Measurements from ENCODE around the gene ANAPC1. TPM values are rescaled to one million over a fixed set of nuclear protein-coding genes. Genes with fewer than 3 reads are reported as not detected.
A peak's percentile ranks its signal among the peaks of the same experiment; 100 is the strongest.
"Not testable (repeated sequence)": the region's sequence is repeated elsewhere in the genome, so short reads cannot be mapped to it uniquely, and the experiment has no call there.

ANAPC1 gene
- total RNA-seq, 1 donor from 2014 or later = 54.0 TPM

DNA sequence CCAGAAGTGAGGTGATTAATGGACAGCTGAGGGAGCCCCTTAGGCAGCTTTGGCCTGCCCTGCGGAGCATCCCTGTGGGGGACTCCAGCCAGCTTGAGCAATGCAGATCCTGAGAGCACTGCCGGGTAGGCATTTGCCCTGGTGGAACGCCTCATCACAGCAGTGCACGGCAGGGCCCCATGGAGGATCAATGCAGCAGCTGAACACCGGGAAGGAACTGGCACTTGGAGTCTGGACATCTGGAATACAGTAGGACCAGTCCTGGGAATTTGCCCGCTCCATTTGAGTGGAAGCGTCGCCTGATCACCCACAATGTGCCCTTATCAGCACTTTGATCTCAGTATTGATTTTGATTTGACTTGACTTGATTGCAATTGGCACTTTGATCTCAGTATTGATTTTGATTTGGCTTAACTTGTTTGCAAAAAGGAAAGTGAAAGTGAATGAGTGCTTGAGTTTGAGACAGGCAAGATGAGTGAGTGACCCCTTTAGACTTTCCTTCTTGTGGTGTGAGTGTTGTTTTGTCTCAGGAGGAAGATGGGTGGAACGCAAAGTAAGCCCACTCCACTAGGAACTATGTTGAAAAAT is 123.2 kb downstream of the ANAPC1 start:
- H3K4me1 Mint-ChIP-seq; H3K9me3 Mint-ChIP-seq; H3K4me3 Mint-ChIP-seq; H3K27me3 Mint-ChIP-seq (ENCODE audit: low read depth); DNase-seq (ENCODE audit: low spot score in 2 of 2, unreplicated experiment in 2 of 2); H3K27ac Mint-ChIP-seq: not testable (repeated sequence)
- H3K36me3 Mint-ChIP-seq = peaks cover 14% of the 10 kb centered on the region

DNA sequence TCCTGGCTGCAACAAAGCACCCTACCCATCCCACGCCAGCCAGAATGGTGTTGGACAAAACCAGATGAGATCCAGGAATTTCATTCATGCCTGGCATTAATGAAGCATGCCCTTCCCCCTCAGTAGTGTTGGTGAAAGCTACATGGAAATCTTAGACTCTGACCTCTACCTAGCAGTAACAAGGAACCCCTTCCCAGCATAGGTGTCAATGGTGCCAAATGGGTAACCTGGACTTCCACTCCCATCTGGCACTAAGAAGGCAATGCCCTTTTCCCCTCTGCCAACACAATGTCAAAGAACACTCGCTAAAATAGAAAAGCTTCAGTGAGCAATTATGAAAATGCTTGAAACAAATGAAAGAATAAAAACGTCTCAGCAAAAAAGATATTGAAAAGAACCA is 131.5 kb downstream of the ANAPC1 start:
- not testable (repeated sequence) for H3K36me3 Mint-ChIP-seq; H3K27ac Mint-ChIP-seq; H3K4me3 Mint-ChIP-seq; H3K4me1 Mint-ChIP-seq; H3K27me3 Mint-ChIP-seq (ENCODE audit: low read depth); H3K9me3 Mint-ChIP-seq; DNase-seq (ENCODE audit: low spot score in 2 of 2, unreplicated experiment in 2 of 2)

DNA sequence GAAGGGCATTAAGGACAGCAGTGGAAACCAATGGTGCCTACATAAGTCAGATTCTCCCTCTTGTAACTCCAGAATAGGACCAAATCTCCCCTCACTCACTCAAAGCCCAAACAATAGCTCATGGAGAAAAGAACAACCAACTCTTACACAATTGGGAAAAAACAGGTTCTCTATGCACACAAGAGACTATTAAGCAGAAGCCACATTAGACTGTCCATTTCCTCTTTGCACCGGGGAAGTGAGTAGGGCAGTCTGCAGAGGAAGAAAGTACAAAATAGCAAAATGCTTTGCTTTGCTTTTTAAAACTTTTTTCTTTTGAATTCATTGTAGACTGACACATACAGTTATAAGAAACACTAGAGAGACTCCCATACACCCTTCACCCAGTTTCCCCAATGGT is 133.4 kb downstream of the ANAPC1 start:
- H3K27me3 Mint-ChIP-seq (ENCODE audit: low read depth); H3K36me3 Mint-ChIP-seq; H3K9me3 Mint-ChIP-seq; H3K4me1 Mint-ChIP-seq; DNase-seq (ENCODE audit: low spot score in 2 of 2, unreplicated experiment in 2 of 2); H3K27ac Mint-ChIP-seq; H3K4me3 Mint-ChIP-seq: not testable (repeated sequence)

DNA sequence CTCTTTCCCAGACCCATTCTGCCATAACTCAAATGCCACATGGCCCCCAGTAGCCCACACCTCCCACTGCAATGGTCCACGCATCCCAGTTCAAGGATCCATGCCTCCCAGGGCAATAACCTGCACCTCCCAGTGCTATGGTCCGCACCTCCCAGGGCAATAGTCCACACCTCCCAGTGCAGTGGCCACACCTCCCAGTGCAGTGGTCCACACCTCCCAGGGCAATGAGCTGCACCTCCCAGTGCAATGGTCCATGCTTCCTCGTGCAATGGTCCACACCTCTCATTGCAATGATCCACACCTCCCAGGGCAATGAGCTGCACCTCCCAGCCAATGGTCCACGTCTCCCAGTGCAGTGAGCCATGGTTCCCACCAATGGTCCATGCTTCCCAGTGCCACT is 135.6 kb downstream of the ANAPC1 start:
- H3K4me3 Mint-ChIP-seq; H3K36me3 Mint-ChIP-seq; H3K4me1 Mint-ChIP-seq; H3K27ac Mint-ChIP-seq; DNase-seq (ENCODE audit: low spot score in 2 of 2, unreplicated experiment in 2 of 2); H3K27me3 Mint-ChIP-seq (ENCODE audit: low read depth); H3K9me3 Mint-ChIP-seq: not testable (repeated sequence)

DNA sequence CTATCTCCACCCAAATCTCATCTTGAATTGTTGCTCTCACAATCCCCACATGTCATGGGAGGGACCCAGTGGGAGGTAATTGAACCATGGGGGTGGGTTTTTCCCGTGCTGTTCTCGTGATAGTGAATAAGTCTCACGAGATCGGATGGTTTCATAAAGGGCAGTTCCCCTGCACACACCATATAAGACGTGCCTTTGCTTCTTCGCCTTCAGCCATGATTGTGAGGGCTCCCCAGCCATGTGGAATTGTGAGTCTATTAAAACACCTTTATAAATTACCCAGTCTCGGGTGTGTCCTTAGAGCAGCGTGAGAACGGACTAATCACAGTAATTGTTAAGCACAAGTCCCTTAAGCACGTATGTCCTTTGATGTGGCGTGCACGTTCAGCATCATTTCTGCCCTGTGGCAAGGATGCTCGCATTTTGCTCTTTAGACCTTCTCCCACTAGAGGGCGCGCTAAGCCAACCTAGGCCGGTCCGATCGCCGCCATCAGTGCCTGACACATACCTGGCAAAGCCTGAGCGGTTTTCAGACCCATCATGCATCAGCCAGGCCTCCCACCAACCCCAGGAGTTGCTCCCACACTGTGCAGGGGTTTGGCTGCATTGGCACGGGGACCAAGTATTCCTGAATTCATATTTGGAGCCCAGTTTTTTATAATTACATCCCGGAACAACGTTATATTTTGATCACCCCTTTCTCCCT is 136.4 kb downstream of the ANAPC1 start:
- not testable (repeated sequence) for H3K27me3 Mint-ChIP-seq (ENCODE audit: low read depth)
- DNase-seq (ENCODE audit: low spot score in 2 of 2, unreplicated experiment in 2 of 2) = peak; percentile 40 to 88

DNA sequence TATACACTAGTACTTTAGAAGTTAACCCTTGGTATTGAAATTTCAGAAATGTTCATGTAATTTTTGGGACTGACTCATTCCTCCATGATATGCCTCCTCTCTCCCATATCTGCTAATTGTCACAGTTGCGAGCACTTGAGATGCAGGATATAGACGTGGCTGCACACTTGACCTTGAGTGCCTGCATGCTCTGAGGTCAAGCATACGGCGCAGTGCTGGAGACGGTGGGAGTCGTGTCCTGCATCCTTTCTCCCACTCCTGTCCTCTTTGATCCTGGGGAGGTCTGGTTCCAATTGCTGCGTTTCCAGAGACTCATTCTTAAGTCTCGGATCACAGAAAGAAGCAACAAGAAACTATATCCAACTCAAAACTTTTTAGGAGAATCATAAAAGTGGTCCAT is 139.2 kb downstream of the ANAPC1 start:
- H3K9me3 Mint-ChIP-seq; H3K4me3 Mint-ChIP-seq; DNase-seq (ENCODE audit: low spot score in 2 of 2, unreplicated experiment in 2 of 2); H3K36me3 Mint-ChIP-seq; H3K27me3 Mint-ChIP-seq (ENCODE audit: low read depth); H3K4me1 Mint-ChIP-seq; H3K27ac Mint-ChIP-seq: not testable (repeated sequence)

More for the DNA sequence above, 136.4 kb downstream of the ANAPC1 start:
- not testable (repeated sequence) for H3K4me3 Mint-ChIP-seq, H3K9me3 Mint-ChIP-seq, H3K27ac Mint-ChIP-seq, H3K4me1 Mint-ChIP-seq, H3K36me3 Mint-ChIP-seq
- TF ChIP-seq, protein P1, sequence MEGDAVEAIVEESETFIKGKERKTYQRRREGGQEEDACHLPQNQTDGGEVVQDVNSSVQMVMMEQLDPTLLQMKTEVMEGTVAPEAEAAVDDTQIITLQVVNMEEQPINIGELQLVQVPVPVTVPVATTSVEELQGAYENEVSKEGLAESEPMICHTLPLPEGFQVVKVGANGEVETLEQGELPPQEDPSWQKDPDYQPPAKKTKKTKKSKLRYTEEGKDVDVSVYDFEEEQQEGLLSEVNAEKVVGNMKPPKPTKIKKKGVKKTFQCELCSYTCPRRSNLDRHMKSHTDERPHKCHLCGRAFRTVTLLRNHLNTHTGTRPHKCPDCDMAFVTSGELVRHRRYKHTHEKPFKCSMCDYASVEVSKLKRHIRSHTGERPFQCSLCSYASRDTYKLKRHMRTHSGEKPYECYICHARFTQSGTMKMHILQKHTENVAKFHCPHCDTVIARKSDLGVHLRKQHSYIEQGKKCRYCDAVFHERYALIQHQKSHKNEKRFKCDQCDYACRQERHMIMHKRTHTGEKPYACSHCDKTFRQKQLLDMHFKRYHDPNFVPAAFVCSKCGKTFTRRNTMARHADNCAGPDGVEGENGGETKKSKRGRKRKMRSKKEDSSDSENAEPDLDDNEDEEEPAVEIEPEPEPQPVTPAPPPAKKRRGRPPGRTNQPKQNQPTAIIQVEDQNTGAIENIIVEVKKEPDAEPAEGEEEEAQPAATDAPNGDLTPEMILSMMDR (IDR thresholded peaks at IDR 0.05; ENCODE audit: unreplicated experiment) = peak; percentile 51

DNA sequence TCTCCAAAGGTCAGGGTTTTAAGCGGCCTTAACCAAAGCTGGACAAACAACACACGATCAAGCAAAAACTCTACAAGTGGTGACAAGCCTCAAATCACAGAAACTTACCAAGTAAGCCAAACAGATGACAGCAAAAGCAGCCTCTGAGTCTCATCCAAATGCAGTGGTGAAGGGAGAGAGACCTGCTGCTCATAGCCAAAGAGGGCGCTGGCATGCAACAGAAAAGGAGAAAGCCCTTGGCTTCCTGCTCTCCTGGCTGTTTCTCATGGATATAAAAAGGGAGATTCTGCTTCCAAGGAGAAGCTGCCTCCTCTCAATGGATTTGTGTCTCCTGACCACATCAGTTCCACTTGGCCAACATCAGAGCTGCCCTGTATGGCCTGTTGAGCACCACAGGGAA is 142.5 kb downstream of the ANAPC1 start:
- not testable (repeated sequence) for H3K36me3 Mint-ChIP-seq; H3K27me3 Mint-ChIP-seq (ENCODE audit: low read depth); H3K4me3 Mint-ChIP-seq; DNase-seq (ENCODE audit: low spot score in 2 of 2, unreplicated experiment in 2 of 2); H3K27ac Mint-ChIP-seq; H3K9me3 Mint-ChIP-seq; H3K4me1 Mint-ChIP-seq

DNA sequence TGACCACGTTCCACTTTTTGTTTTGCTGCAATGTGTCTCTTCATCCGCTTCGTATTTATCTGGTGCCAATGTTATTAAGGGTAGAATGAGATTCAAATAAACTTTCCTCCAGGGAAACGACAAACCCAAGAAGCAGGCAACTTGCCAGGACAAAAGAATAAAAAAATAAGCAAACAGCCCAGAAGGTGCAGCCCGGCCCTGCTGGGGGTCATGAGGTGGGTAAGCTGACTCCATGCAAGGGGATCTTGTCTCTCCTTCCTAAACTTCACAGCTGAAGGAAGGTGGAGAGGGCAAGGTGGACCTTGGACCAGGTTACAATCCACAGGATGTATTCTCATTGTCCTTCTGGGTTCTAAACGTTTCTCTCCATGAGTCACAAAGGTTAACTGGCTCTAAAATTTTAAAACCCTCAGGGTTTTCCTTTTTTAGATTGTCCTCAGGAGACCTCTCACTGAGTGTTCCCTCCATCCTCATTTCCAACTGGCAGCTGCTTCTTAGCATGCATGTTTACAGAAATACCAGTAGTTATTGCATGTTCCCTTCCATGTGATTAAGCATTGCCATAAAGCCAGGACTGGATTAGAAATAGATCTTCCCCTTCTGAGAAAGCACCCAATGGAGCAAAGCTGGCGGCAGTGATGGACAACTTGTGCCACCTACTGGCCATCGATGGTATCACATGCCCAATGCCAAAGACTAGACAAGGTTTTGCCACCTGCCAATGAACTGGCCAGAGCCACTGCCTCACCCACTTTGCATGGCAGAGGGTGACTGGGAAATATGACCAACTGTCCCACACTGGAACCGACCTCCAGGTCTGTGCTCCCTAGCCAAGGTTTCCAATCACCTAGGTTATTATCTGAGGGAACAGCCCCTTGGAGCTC is 147.9 kb downstream of the ANAPC1 start:
- not testable (repeated sequence) for H3K27me3 Mint-ChIP-seq (ENCODE audit: low read depth); H3K9me3 Mint-ChIP-seq; H3K4me3 Mint-ChIP-seq; H3K4me1 Mint-ChIP-seq; DNase-seq (ENCODE audit: low spot score in 2 of 2, unreplicated experiment in 2 of 2); H3K36me3 Mint-ChIP-seq; H3K27ac Mint-ChIP-seq
- TF ChIP-seq, protein P1 (IDR thresholded peaks at IDR 0.05; ENCODE audit: unreplicated experiment) = peak; percentile 87

DNA sequence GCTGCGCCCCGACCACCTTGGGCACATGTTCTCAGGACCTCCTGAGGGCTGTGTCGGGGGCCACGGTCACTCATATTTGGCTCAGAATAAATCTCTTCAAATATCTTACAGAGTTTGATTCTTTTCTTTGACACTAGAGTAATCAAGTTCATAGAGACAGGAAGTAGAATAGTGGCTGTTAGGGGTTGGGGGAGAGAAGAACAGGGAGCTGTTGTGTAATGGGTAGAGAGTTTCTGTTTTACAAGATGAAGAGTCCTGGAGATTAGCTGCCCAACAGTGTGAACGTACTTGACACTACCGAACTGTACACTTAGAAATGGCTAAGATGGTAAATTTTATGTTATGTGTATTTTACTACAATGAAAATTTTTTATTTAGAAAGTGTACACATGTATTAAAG is 148.6 kb downstream of the ANAPC1 start:
- H3K4me3 Mint-ChIP-seq; H3K4me1 Mint-ChIP-seq; H3K27ac Mint-ChIP-seq; H3K27me3 Mint-ChIP-seq (ENCODE audit: low read depth); H3K9me3 Mint-ChIP-seq; H3K36me3 Mint-ChIP-seq; DNase-seq (ENCODE audit: low spot score in 2 of 2, unreplicated experiment in 2 of 2): not testable (repeated sequence)

DNA sequence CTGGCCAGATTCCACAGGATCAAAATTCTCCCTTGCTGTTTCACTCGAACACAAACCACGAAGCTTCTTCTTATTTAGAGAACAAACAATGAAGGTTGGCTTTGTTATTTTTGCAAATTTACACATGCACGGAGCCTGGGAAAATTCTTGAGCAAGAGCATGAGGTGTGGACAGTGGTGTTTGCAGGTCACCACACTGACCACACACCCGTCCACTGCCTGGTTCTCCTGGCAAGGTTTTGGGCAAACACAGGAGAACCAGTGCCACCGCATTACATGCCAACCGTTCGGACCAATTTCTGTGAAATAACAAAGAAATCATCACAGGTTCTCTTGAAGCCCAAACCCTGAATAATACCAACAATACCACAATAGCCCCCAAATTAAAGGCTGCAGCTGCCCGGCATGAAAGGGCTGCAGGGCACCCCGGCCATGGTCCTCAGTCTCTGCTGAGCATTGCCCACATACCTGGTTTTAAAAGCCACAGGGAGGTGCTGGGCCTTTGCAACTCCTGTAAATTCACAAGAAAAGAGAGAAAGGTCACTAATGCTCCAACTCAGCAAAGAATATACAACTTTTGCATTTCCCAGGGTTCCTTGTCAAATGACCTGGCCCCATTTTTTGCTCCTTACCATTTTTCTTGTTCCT is 154.1 kb downstream of the ANAPC1 start:
- not testable (repeated sequence) for H3K4me1 Mint-ChIP-seq; H3K27me3 Mint-ChIP-seq (ENCODE audit: low read depth); H3K27ac Mint-ChIP-seq; H3K4me3 Mint-ChIP-seq; DNase-seq (ENCODE audit: low spot score in 2 of 2, unreplicated experiment in 2 of 2); H3K36me3 Mint-ChIP-seq; H3K9me3 Mint-ChIP-seq

DNA sequence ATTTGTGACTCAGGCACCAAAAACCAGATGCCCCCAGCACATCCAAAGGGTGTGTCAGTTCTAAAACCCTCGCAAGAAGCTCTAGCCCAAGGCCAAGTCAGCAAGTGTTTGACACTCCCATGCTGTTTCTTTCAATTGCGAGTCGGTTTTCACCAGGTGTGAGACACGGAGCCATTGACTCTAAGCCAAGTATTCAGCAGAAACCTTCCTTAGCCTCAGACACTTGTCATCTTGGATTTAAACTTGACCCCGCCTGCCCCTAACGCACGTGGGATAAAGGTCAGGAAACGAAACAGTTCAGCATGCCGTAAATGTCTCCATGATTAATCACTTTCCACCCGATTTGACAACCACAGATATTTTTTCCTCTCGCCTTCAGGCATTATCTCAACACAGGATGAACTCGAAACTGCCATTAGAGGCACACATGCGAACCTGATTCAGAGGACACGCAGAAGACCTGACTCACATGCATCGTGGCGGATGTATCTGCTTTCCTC is 156.3 kb downstream of the ANAPC1 start:
- H3K4me1 Mint-ChIP-seq; H3K27me3 Mint-ChIP-seq (ENCODE audit: low read depth); H3K9me3 Mint-ChIP-seq; H3K36me3 Mint-ChIP-seq; H3K4me3 Mint-ChIP-seq; H3K27ac Mint-ChIP-seq; DNase-seq (ENCODE audit: low spot score in 2 of 2, unreplicated experiment in 2 of 2): not testable (repeated sequence)
